WTC11 (cell line): ENCODE results near the gene GTF3C4. TPM values are rescaled to one million over a fixed set of nuclear protein-coding genes. Genes with fewer than 3 reads are reported as not detected.

ENCODE experiments used
- AFF4 ChIP-seq: sonication (generic); formaldehyde crosslinking; IDR thresholded peaks from 2 replicates; pipeline ENCODE4 v1.8.1; 2023; ENCODE audit warnings: mild to moderate bottlenecking, missing genetic modification reagents, borderline replicate concordance
- CBFB ChIP-seq: sonication (generic); formaldehyde crosslinking; IDR thresholded peaks from 2 replicates; pipeline ENCODE4 v1.8.1; 2022; ENCODE audit warnings: mild to moderate bottlenecking, low read depth, missing genetic modification reagents
- ERG ChIP-seq: fragments of 250-450 bp; sonication (Bioruptor Pico); IDR thresholded peaks from 2 replicates; pipeline ENCODE4 v1.8.0; 2021; ENCODE audit warnings: mild to moderate bottlenecking
- GABPB1 ChIP-seq: sonication (generic); formaldehyde crosslinking; IDR thresholded peaks from 2 replicates; pipeline ENCODE4 v1.8.1; 2023; ENCODE audit warnings: mild to moderate bottlenecking, missing genetic modification reagents
- JUN ChIP-seq: sonication (generic); formaldehyde crosslinking; IDR thresholded peaks from 2 replicates; pipeline ENCODE4 v1.8.0; 2023; ENCODE audit warnings: mild to moderate bottlenecking, missing genetic modification reagents
- MAX ChIP-seq: sonication (generic); formaldehyde crosslinking; IDR thresholded peaks from 2 replicates; pipeline ENCODE4 v1.8.0; 2022; ENCODE audit warnings: mild to moderate bottlenecking, missing genetic modification reagents
- MLX ChIP-seq: sonication (generic); formaldehyde crosslinking; IDR thresholded peaks from 2 replicates; pipeline ENCODE4 v1.8.1; 2023; ENCODE audit warnings: mild to moderate bottlenecking, missing genetic modification reagents, moderate library complexity
- MXD4 ChIP-seq: fragments of 250-450 bp; sonication (Bioruptor Pico); IDR thresholded peaks from 2 replicates; pipeline ENCODE4 v1.8.0; 2021; ENCODE audit warnings: mild to moderate bottlenecking, moderate library complexity, borderline replicate concordance
- NR2C2 ChIP-seq: sonication (generic); formaldehyde crosslinking; IDR thresholded peaks from 2 replicates; pipeline ENCODE4 v1.8.0; 2022; ENCODE audit warnings: mild to moderate bottlenecking, missing genetic modification reagents
- NR3C1 ChIP-seq: sonication (generic); formaldehyde crosslinking; conservative IDR thresholded peaks from 2 replicates; pipeline ENCODE4 v1.8.1; 2023; ENCODE audit warnings: low read depth, mild to moderate bottlenecking, missing genetic modification reagents
- OVOL2 ChIP-seq: fragments of 250-450 bp; sonication (Bioruptor Pico); IDR thresholded peaks from 2 replicates; pipeline ENCODE4 v1.9.0; 2021; ENCODE audit warnings: mild to moderate bottlenecking, borderline replicate concordance
- PRDM15 ChIP-seq: sonication (generic); formaldehyde crosslinking; IDR thresholded peaks from 2 replicates; pipeline ENCODE4 v1.8.0; 2022; ENCODE audit warnings: missing genetic modification reagents
- RELA ChIP-seq: sonication (generic); formaldehyde crosslinking; IDR thresholded peaks from 2 replicates; pipeline ENCODE4 v1.8.1; 2022; ENCODE audit warnings: missing genetic modification reagents, mild to moderate bottlenecking, borderline replicate concordance
- SMAD3 ChIP-seq: sonication (generic); formaldehyde crosslinking; IDR thresholded peaks from 2 replicates; pipeline ENCODE4 v1.8.0; 2022; ENCODE audit warnings: missing genetic modification reagents, mild to moderate bottlenecking, borderline replicate concordance
- SOX15 ChIP-seq: fragments of 250-450 bp; sonication (Bioruptor Pico); IDR thresholded peaks from 2 replicates; pipeline ENCODE4 v1.9.0; 2021; ENCODE audit warnings: mild to moderate bottlenecking
- STAT6 ChIP-seq: sonication (generic); formaldehyde crosslinking; conservative IDR thresholded peaks from 2 replicates; pipeline ENCODE4 v1.8.1; 2023; ENCODE audit warnings: mild to moderate bottlenecking, low read depth, missing genetic modification reagents, moderate library complexity
- ZNF263 ChIP-seq: sonication (generic); formaldehyde crosslinking; IDR thresholded peaks from 2 replicates; pipeline ENCODE4 v1.8.1; 2022; ENCODE audit warnings: low read depth, mild to moderate bottlenecking, moderate library complexity, missing genetic modification reagents
- ZNF416 ChIP-seq: fragments of 250-450 bp; sonication (Bioruptor Pico); IDR thresholded peaks from 2 replicates; pipeline ENCODE4 v1.9.0; 2021; ENCODE audit warnings: mild to moderate bottlenecking, inconsistent platforms
- ZNF425 ChIP-seq: fragments of 250-450 bp; sonication (Bioruptor Pico); conservative IDR thresholded peaks from 2 replicates; pipeline ENCODE4 v1.9.0; 2021; ENCODE audit warnings: mild to moderate bottlenecking
- ZSCAN18 ChIP-seq: fragments of 250-450 bp; sonication (Bioruptor Pico); IDR thresholded peaks from 2 replicates; pipeline ENCODE4 v2.1.2; 2022; ENCODE audit warnings: mild to moderate bottlenecking, moderate library complexity
- total RNA-seq: library from RNA; stranded (reverse); gene quantifications from 3 replicates; pipeline ENCODE4 v1.2.3, GENCODE V29; 2021

The GTF3C4 gene
- total RNA-seq, 1 experiment from 2014 or later, result 31.6 TPM

GRCh38 chr9:132669698-132670456 is 387 bp upstream of the GTF3C4 start, which contains the start of gene DDX31 (continued):
- no peak for TF ChIP-seq ERG (CRISPR knock-in tag)
- no peak for TF ChIP-seq ZNF425
- TF ChIP-seq CBFB, result no peak
- TF ChIP-seq JUN (CRISPR knock-in tag), result no peak
- TF ChIP-seq NR2C2 (CRISPR knock-in tag), result peak; percentile 60
- no peak for TF ChIP-seq RELA (CRISPR knock-in tag)
- no peak for TF ChIP-seq OVOL2 (CRISPR knock-in tag)
- 0 out of 2 replicates have a peak, but pooled peaks have one; percentile 28 for TF ChIP-seq PRDM15 (CRISPR knock-in tag)
- TF ChIP-seq SOX15 (CRISPR knock-in tag), result no peak
- no peak; the same call in 1 of the 2 replicates for TF ChIP-seq SMAD3 (CRISPR knock-in tag)
- TF ChIP-seq GABPB1 (CRISPR knock-in tag), result no peak; the same call in 1 of the 2 replicates
- 0 out of 2 replicates have a peak, but pooled peaks have one; percentile 43 for TF ChIP-seq AFF4 (CRISPR knock-in tag)
- TF ChIP-seq ZNF416, result no peak
- TF ChIP-seq STAT6 (CRISPR knock-in tag), result no peak
- no peak for TF ChIP-seq MXD4 (CRISPR knock-in tag)
- peak; percentile 95 for TF ChIP-seq MAX (CRISPR knock-in tag)
- TF ChIP-seq ZSCAN18 (CRISPR knock-in tag), result no peak
- no peak for TF ChIP-seq ZNF263 (CRISPR knock-in tag)
- no peak for TF ChIP-seq NR3C1 (CRISPR knock-in tag)
- no peak for TF ChIP-seq MLX (CRISPR knock-in tag)
